CD8-positive, alpha-beta memory T cell (primary cell): ENCODE measurements around the gene MIGA2. TPM values are rescaled to one million over a fixed set of nuclear protein-coding genes. Genes with fewer than 3 reads are reported as not detected.
"Not testable (repeated sequence)": the region's sequence is repeated elsewhere in the genome, so short reads cannot be mapped to it uniquely, and the experiment has no call there.

Source experiments
- CTCF ChIA-PET: fragments of 350-600 bp; sonication (Branson Sonifier 250); formaldehyde crosslinking; loops from one replicate; lab custom pipeline; 2021; ENCODE audit warnings: antibody characterized with exemption; lab: Charles Lee
- POLR2A ChIA-PET: fragments of 350-600 bp; sonication (Branson Sonifier 250); formaldehyde crosslinking; loops from one replicate; lab custom pipeline; 2021; ENCODE audit warnings: antibody characterized with exemption; lab: Charles Lee
- DNase-seq, 5 donors: peaks; one replicate each; pipeline versions ENCODE4 v3.0.0 to v3.0.0-alpha.2; 2020 to 2022; ENCODE audit warnings: mixed read lengths in 1 of 5
- H3K27ac ChIP-seq: one replicate; pipeline ENCODE4 v1.7.0; 2013; ENCODE audit warnings: low read depth, mild to moderate bottlenecking, low read length, moderate library complexity
- H3K27me3 ChIP-seq: 2 replicates; pipeline ENCODE4 v1.7.0; 2013; ENCODE audit warnings: low read length, mild to moderate bottlenecking; ENCODE audit not compliant: insufficient read depth, poor library complexity, severe bottlenecking
- H3K36me3 ChIP-seq: 2 replicates; pipeline ENCODE4 v1.7.0; 2013; ENCODE audit warnings: mild to moderate bottlenecking, low read length, moderate library complexity; ENCODE audit not compliant: insufficient read depth
- H3K4me1 ChIP-seq: 2 replicates; pipeline ENCODE4 v1.7.0; 2013; ENCODE audit warnings: mild to moderate bottlenecking, low read length, moderate library complexity; ENCODE audit not compliant: insufficient read depth
- H3K4me3 ChIP-seq: 2 replicates; pipeline ENCODE4 v1.7.0; 2013; ENCODE audit warnings: mild to moderate bottlenecking, low read length
- H3K9me3 ChIP-seq: 2 replicates; pipeline ENCODE4 v1.7.0; 2013; ENCODE audit warnings: mild to moderate bottlenecking, low read length
- H3K27ac Mint-ChIP-seq, 8 donors: one replicate each; pipeline ENCODE4 v1.8.0; 2020 to 2021; ENCODE audit warnings: mixed read lengths in 8 of 8, mild to moderate bottlenecking in 6 of 8, inconsistent platforms in 3 of 8, moderate library complexity in 3 of 8
- H3K27me3 Mint-ChIP-seq, 2 donors: one replicate each; pipeline ENCODE4 v1.8.0; 2020 to 2021; ENCODE audit warnings: mixed read lengths in 2 of 2, mild to moderate bottlenecking in 1 of 2, moderate library complexity in 1 of 2
- H3K36me3 Mint-ChIP-seq, 3 donors: one replicate each; pipeline ENCODE4 v1.8.0; 2020 to 2021; ENCODE audit warnings: mixed read lengths in 3 of 3, inconsistent platforms in 1 of 3, mild to moderate bottlenecking in 1 of 3
- H3K4me1 Mint-ChIP-seq, 3 donors: one replicate each; pipeline ENCODE4 v1.8.0; 2020 to 2021; ENCODE audit warnings: mixed read lengths in 3 of 3, inconsistent platforms in 1 of 3, mild to moderate bottlenecking in 1 of 3
- H3K4me3 Mint-ChIP-seq, 7 donors: one replicate each; pipeline ENCODE4 v1.8.0; 2020 to 2021; ENCODE audit warnings: mixed read lengths in 7 of 7, mild to moderate bottlenecking in 6 of 7, moderate library complexity in 4 of 7, inconsistent platforms in 2 of 7
- H3K9me3 Mint-ChIP-seq, 5 donors: one replicate each; pipeline ENCODE4 v1.8.0; 2020 to 2022; ENCODE audit warnings: mixed read lengths in 5 of 5, mild to moderate bottlenecking in 3 of 5, moderate library complexity in 2 of 5, inconsistent platforms in 1 of 5
- polyA plus RNA-seq: library from polyadenylated mRNA; unstranded; fragments of 300-500 nt; fragmentation: Illumina TruSeq; gene quantifications from one replicate; pipeline ENCODE4 v1.2.3, GENCODE V29; 2021
- total RNA-seq, 2 experiments: library from RNA; stranded (reverse); gene quantifications; one replicate each; pipeline ENCODE4 v1.2.3, GENCODE V29; 2021

MIGA2 gene
- total and polyA plus RNA-seq, 3 experiments from 2014 or later: 13.0 to 38.8 (median 35.5) TPM

GRCh38 chr9:129111528-129112151, 75.2 kb downstream of the MIGA2 start:
- peaks cover 20% of the 10 kb centered on the region for H3K4me1 ChIP-seq
- no peaks in the 10 kb centered on the region for H3K27me3 ChIP-seq
- DNase-seq: peak in 1 of 5 donors; percentile 11
- H3K4me1 Mint-ChIP-seq: peaks cover 26 to 53% (median 26%) of the 10 kb centered on the region in 3 donors
- H3K9me3 ChIP-seq: no peaks in the 10 kb centered on the region
- peaks cover 0 to 13% (median 0%) of the 10 kb centered on the region in 3 donors for H3K36me3 Mint-ChIP-seq
- H3K36me3 ChIP-seq: no peaks in the 10 kb centered on the region
- peak overlapping the region; percentile 90 to 97 (median 95) for H3K4me3 Mint-ChIP-seq
- peak overlapping the region; percentile 90 for H3K27ac ChIP-seq
- peak overlapping the region; percentile 99 for H3K4me3 ChIP-seq
- peak overlapping the region in 7 of 8 donors; percentile 82 to 97 (median 94) for H3K27ac Mint-ChIP-seq
- CTCF ChIA-PET: interaction anchor here (2.6 kb wide), 1 partner anchor 20 kb away, joined by 14 read pairs; no protein-coding TSS in a partner anchor
- POLR2A ChIA-PET: interaction anchor here (1.5 kb wide), 2 partner anchors 30 to 42 kb away, joined by 5 read pairs; no protein-coding TSS in a partner anchor
- no peaks in the 10 kb centered on the region for H3K9me3 Mint-ChIP-seq
- H3K27me3 Mint-ChIP-seq: no peaks in the 10 kb centered on the region

- H3K27ac Mint-ChIP-seq, H3K36me3 ChIP-seq, H3K27me3 ChIP-seq, DNase-seq, H3K9me3 Mint-ChIP-seq, H3K9me3 ChIP-seq, H3K27me3 Mint-ChIP-seq: not testable (repeated sequence)
- H3K27ac ChIP-seq: peak overlapping the region; percentile 90
- peaks cover 20% of the 10 kb centered on the region for H3K4me1 ChIP-seq
- POLR2A ChIA-PET: interaction anchor here (1.2 kb wide), 1 partner anchor 18 kb away, joined by 3 read pairs; no protein-coding TSS in a partner anchor
- Mint-ChIP-seq H3K36me3 (peaks cover 0 to 10% (median 0%) of the 10 kb centered on the region in 3 donors), H3K4me3 (peak overlapping the region; percentile 90 to 97 (median 95)), H3K4me1 (peaks cover 26 to 53% (median 26%) of the 10 kb centered on the region in 3 donors)
- peak overlapping the region; percentile 99 for H3K4me3 ChIP-seq
- CTCF ChIA-PET: interaction anchor here (1.0 to 2.6 kb wide), 2 partner anchors 12 to 19 kb away, joined by 4 to 14 read pairs; no protein-coding TSS in a partner anchor
Observed at GRCh38 chr9:129112526-129112925, 76.1 kb downstream of the MIGA2 start.

GRCh38 chr9:129113645-129114304, 77.3 kb downstream of the MIGA2 start:
- H3K36me3 ChIP-seq: no peaks in the 10 kb centered on the region
- Mint-ChIP-seq H3K27ac (peak overlapping the region in 1 of 8 donors; percentile 87), H3K4me1 (peaks cover 24 to 49% (median 26%) of the 10 kb centered on the region in 3 donors), H3K9me3 (no peaks in the 10 kb centered on the region), H3K27me3 (no peaks in the 10 kb centered on the region), H3K36me3 (peaks cover 0 to 10% (median 0%) of the 10 kb centered on the region in 3 donors), H3K4me3 (peak overlapping the region in 4 of 7 donors; percentile 15 to 73 (median 36))
- no peak for DNase-seq
- H3K9me3 ChIP-seq: no peaks in the 10 kb centered on the region
- H3K27me3 ChIP-seq: no peaks in the 10 kb centered on the region
- H3K4me1 ChIP-seq: peaks cover 20% of the 10 kb centered on the region
- no peak overlapping the region for H3K4me3 ChIP-seq
- POLR2A ChIA-PET: no interaction called here
- H3K27ac ChIP-seq: no peak overlapping the region
- CTCF ChIA-PET: interaction anchor here (1.6 to 2.6 kb wide), 2 partner anchors 18 to 25 kb away, joined by 5 to 14 read pairs; no protein-coding TSS in a partner anchor

- peaks cover 16% of the 10 kb centered on the region for H3K36me3 ChIP-seq
Observed at GRCh38 chr9:129118799-129119198, 82.4 kb downstream of the MIGA2 start.

GRCh38 chr9:129121483-129121882, 85.1 kb downstream of the MIGA2 start:
- Histone ChIP-seq H3K4me1 (no peaks in the 10 kb centered on the region), H3K4me3 (no peak overlapping the region), H3K27ac (no peak overlapping the region), H3K27me3 (no peaks in the 10 kb centered on the region), H3K36me3 (peaks cover 16% of the 10 kb centered on the region), H3K9me3 (no peaks in the 10 kb centered on the region)
- H3K4me1 Mint-ChIP-seq: peaks cover 0 to 4% (median 3%) of the 10 kb centered on the region in 3 donors
- H3K36me3 Mint-ChIP-seq: peaks cover 0 to 50% (median 11%) of the 10 kb centered on the region in 3 donors
- CTCF ChIA-PET: interaction anchor here (7.3 kb wide), 1 partner anchor 10 kb away, joined by 33 read pairs; no protein-coding TSS in a partner anchor
- no peak for DNase-seq
- H3K9me3 Mint-ChIP-seq: no peaks in the 10 kb centered on the region
- H3K27ac Mint-ChIP-seq: peak overlapping the region in 2 of 8 donors; percentile 40 to 57
- H3K4me3 Mint-ChIP-seq: no peak overlapping the region
- POLR2A ChIA-PET: no interaction called here
- no peaks in the 10 kb centered on the region for H3K27me3 Mint-ChIP-seq

More at GRCh38 chr9:129118799-129119198, 82.4 kb downstream of the MIGA2 start:
- no peak for DNase-seq
- H3K4me1 Mint-ChIP-seq: peaks cover 11 to 19% (median 14%) of the 10 kb centered on the region in 3 donors
- CTCF ChIA-PET: interaction anchor here (1.5 to 7.3 kb wide), 2 partner anchors 13 to 24 kb away, joined by 4 to 33 read pairs; no protein-coding TSS in a partner anchor
- POLR2A ChIA-PET: interaction anchor here (0.5 kb wide), 1 partner anchor 619 kb away, joined by 3 read pairs; no protein-coding TSS in a partner anchor
- H3K36me3 Mint-ChIP-seq: peaks cover 0 to 32% (median 7%) of the 10 kb centered on the region in 3 donors
- Histone ChIP-seq H3K27me3 (no peaks in the 10 kb centered on the region), H3K4me3 (no peak overlapping the region), H3K4me1 (peaks cover 5% of the 10 kb centered on the region), H3K9me3 (no peaks in the 10 kb centered on the region), H3K27ac (no peak overlapping the region)
- no peaks in the 10 kb centered on the region for H3K9me3 Mint-ChIP-seq
- H3K27ac Mint-ChIP-seq: no peak overlapping the region
- H3K4me3 Mint-ChIP-seq: no peak overlapping the region
- H3K27me3 Mint-ChIP-seq: no peaks in the 10 kb centered on the region

Other genes with a start within 250 kb of the MIGA2 start
- 10 to 100 TPM; 23.0 to 24.6 TPM for gene TBC1D13, start 249.4 kb upstream of the MIGA2 start, total RNA-seq
- gene TBC1D13, start 249.4 kb upstream of the MIGA2 start, polyA plus RNA-seq: 36.8 TPM
- 10 to 100 TPM; 22.3 to 23.3 TPM for gene ENDOG, start 218.1 kb upstream of the MIGA2 start, total RNA-seq
- 29.6 TPM for gene ENDOG, start 218.1 kb upstream of the MIGA2 start, polyA plus RNA-seq
- 100 to 1,000 TPM; 137 to 143 TPM for gene SPOUT1, start 206.8 kb upstream of the MIGA2 start, total RNA-seq
- 77.3 TPM for gene SPOUT1, start 206.8 kb upstream of the MIGA2 start, polyA plus RNA-seq
- gene KYAT1, start 154.7 kb upstream of the MIGA2 start, total RNA-seq: 10 to 100 TPM in 1 of 2 experiments, 1 to 10 TPM in 1; 8.9 to 10.4 TPM
- 8.8 TPM for gene KYAT1, start 154.7 kb upstream of the MIGA2 start, polyA plus RNA-seq
- 10 to 100 TPM; 27.3 to 27.6 TPM for gene LRRC8A, start 154.5 kb upstream of the MIGA2 start, total RNA-seq
- gene LRRC8A, start 154.5 kb upstream of the MIGA2 start, polyA plus RNA-seq: 42.7 TPM
- gene PHYHD1, start 115.6 kb upstream of the MIGA2 start, total RNA-seq: under 1 TPM in 1 of 2 experiments, not detected in 1; 0.20 TPM
- 0.64 TPM for gene PHYHD1, start 115.6 kb upstream of the MIGA2 start, polyA plus RNA-seq
- 10 to 100 TPM; 15.3 to 17.1 TPM for gene DOLK, start 89.0 kb upstream of the MIGA2 start, total RNA-seq
- 6.8 TPM for gene DOLK, start 89.0 kb upstream of the MIGA2 start, polyA plus RNA-seq
- 100 to 1,000 TPM; 144 to 150 TPM for gene NUP188, start 88.9 kb upstream of the MIGA2 start, total RNA-seq
- 41.3 TPM for gene NUP188, start 88.9 kb upstream of the MIGA2 start, polyA plus RNA-seq
- 10 to 100 TPM; 55.0 to 58.3 TPM for gene SH3GLB2, start 8.3 kb upstream of the MIGA2 start, total RNA-seq
- 36.2 TPM for gene SH3GLB2, start 8.3 kb upstream of the MIGA2 start, polyA plus RNA-seq
- gene DOLPP1, start 44.5 kb downstream of the MIGA2 start, total RNA-seq: 10 to 100 TPM; 27.8 to 30.2 TPM
- 15.3 TPM for gene DOLPP1, start 44.5 kb downstream of the MIGA2 start, polyA plus RNA-seq
- 1 to 10 TPM; 9.8 to 10.0 TPM for gene CRAT, start 74.2 kb downstream of the MIGA2 start, total RNA-seq
- gene CRAT, start 74.2 kb downstream of the MIGA2 start, polyA plus RNA-seq: 20.1 TPM
- 100 to 1,000 TPM; 107 to 116 TPM for gene PTPA, start 74.8 kb downstream of the MIGA2 start, total RNA-seq
- gene PTPA, start 74.8 kb downstream of the MIGA2 start, polyA plus RNA-seq: 15.6 TPM
- 1 to 10 TPM; 2.8 to 3.0 TPM for gene IER5L, start 141.6 kb downstream of the MIGA2 start, total RNA-seq
- gene IER5L, start 141.6 kb downstream of the MIGA2 start, polyA plus RNA-seq: 0.16 TPM